Fibroblast of skin of back (primary cell): ENCODE measurements around the gene LMNTD2.

ENCODE experiments used
- DNase-seq: peaks from one replicate; pipeline ENCODE4 v3.0.0-alpha.2; 2013

The LMNTD2 gene

DNA sequence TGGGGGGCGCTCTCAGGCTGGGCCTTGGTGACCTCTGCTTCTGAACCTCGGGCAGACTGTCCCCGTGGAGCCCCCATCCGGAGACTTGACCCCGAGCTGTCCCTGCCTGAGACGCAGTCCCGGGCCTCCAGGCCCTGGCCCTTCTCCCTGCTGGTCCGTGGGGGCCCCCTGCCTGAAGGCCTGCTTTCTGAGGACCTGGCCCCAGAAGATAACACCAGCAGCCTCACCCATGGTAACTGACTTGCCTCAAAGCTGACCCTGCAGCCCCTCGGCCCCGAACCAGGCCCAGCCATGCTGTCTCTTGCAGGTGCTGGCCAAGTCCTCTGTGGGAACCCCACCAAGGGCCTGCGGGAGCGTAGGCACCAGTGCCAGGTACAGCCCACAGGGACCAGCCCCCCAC lies 8.9 kb downstream of the LMNTD2 start:
- DNase-seq: no peak

- DNase-seq: no peak
Observed at GRCh38 chr11:551131-551530, 9.4 kb downstream of the LMNTD2 start.

DNA sequence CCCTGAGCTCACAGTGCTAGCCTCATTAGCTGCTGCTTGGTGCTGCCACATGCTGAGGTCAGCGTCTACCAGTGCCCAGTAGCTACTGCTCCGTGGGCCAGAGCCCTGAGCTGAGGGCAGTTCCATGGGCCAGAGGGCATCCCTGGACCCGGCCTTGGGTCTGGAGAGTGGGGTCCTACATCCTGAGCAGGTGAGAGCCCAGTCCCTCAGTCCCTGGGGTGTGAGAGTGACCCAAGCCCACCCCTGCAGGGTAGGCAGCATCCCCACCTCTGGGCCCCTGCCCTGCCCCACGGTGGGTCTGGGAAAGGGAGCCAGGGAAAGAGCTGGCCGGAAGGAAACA lies 9.8 kb downstream of the LMNTD2 start:
- no peak for DNase-seq

GRCh38 chr11:550021-550745 lies 10.4 kb downstream of the LMNTD2 start:
- no peak for DNase-seq

- no peak for DNase-seq
Observed at GRCh38 chr11:548700-549603, 11.6 kb downstream of the LMNTD2 start.

GRCh38 chr11:545171-545570 lies 15.4 kb downstream of the LMNTD2 start:
- DNase-seq: no peak

GRCh38 chr11:544817-545166 lies 15.7 kb downstream of the LMNTD2 start:
- no peak for DNase-seq

DNA sequence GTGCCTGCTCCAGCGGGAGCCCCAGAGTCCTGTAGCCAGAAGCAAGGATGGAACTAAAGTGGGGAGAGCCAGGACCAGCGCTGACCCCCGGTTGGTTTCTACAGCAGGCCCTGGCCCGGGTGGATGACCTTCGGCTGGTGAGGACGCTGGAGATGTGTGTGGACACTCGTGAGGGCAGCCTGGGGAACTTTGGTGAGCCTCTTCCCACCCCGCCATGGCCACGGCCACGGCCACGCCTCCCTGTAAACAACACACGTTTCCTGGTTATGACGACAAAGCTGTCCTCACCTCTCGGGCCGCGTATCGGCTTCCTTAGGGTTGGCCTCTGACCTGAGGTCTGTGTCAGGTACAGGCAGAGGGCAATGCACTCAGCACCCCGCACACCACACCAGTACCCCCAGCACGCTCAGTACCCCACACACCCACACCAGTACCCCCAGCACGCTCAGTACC lies 19.1 kb downstream of the LMNTD2 start:
- no peak for DNase-seq

GRCh38 chr11:540583-541432 lies 19.7 kb downstream of the LMNTD2 start:
- no peak for DNase-seq

- no peak for DNase-seq
Observed at GRCh38 chr11:539971-540481, 20.5 kb downstream of the LMNTD2 start.

DNA sequence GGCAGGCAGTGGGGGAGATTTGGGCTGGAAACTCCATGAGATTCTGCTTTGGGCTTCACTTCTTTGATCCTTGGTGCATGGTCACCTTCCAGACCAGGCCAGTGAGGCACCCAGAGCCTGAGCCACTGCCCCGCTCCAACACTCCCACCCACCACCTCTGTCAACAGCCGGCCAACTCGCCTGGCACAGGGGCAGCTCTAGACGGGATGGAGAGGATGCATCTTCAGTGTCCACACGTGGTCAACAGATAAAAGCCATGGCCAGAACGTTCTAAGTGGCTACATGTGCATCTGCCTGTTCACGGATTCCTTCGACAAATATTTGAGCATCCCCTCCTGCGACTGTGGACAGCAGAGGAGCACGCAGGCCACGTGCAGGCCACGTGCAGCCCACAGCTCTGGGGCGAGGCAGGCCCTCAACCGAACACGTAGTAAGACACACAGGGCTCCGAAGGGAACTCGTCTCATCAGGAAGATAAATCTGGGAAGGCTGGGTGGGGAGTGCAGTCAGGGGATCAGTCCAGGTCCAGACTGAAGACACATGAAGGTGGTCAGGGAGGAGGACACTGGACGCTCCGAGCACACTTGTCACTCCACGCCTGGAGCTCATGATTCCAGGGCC lies 22.0 kb downstream of the LMNTD2 start:
- DNase-seq: no peak

- DNase-seq: no peak
Observed at GRCh38 chr11:537622-538430, 22.7 kb downstream of the LMNTD2 start.

GRCh38 chr11:536841-537621 lies 23.5 kb downstream of the LMNTD2 start, which contains the start of gene LRRC56:
Gene LRRC56 (plus strand): TSS chr11:537527. CDS start chr11:540685, 3,158 bp downstream.
- DNase-seq: peak; percentile 81

DNA sequence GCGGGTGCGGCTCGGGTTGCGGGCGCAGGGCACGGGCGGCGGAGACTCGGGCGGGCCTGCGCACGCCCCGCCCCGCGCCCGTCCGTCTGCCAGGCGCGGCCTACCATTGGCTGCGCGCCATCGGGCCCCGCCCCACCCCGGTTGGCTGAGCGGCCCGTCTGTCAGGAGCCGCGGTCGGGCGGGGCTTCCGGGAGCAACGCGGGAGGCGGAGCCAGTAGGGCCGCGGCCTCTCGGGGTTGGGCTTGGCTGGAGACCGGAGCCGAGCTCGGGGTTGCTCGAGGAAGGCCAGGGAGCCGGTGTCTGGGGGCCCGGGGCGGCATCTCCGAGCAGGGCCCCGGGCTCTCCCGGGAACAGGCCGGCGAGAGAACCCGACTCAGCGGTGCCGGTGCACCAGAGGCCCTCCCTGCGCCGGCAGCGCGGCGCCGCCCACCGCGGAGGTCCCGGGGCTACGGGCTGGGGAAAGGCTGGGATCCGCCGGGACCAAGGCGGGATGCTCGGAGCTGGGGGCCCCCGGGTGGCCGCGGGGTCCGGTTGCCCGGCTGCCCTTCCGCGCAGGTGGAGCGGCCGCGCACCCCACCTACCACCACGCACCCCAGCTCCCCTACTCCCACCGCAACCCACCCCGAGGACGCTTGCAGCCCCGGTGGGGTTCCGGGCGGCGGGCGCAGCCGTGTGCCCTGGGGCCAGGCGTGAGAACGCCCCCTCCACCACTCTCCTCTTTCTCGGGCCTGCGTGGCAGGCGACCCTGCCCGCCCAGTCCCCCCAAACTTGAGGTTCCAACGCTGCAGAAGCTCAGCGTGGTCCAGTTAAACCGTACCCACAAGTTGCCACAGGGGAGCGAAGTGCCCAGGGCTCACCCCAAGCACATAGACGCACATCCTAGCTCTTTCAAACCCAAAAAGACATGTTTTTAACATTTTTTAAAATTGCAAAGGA lies 24.8 kb downstream of the LMNTD2 start, which contains the start of gene HRAS:
HRAS (minus strand) TSS at position 58 of the 936 bp plus-strand sequence.
- DNase-seq: peak; percentile 92

DNA sequence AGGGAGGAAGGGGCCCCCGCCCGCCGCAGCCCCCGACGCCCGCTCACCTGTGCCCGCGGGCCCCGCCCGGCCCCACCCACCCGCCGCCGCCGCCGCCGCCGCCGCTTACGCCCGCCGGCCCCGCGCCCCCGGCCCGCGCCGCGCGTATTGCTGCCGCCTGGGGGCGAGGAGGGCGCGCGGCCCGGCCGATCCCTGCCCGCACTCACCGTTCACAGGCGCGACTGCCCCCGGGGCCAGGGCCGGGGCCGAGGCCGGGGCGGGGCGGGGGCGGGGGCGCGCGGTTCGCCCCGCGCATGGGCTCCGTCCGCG lies 25.4 kb downstream of the LMNTD2 start:
- DNase-seq: no peak

DNA sequence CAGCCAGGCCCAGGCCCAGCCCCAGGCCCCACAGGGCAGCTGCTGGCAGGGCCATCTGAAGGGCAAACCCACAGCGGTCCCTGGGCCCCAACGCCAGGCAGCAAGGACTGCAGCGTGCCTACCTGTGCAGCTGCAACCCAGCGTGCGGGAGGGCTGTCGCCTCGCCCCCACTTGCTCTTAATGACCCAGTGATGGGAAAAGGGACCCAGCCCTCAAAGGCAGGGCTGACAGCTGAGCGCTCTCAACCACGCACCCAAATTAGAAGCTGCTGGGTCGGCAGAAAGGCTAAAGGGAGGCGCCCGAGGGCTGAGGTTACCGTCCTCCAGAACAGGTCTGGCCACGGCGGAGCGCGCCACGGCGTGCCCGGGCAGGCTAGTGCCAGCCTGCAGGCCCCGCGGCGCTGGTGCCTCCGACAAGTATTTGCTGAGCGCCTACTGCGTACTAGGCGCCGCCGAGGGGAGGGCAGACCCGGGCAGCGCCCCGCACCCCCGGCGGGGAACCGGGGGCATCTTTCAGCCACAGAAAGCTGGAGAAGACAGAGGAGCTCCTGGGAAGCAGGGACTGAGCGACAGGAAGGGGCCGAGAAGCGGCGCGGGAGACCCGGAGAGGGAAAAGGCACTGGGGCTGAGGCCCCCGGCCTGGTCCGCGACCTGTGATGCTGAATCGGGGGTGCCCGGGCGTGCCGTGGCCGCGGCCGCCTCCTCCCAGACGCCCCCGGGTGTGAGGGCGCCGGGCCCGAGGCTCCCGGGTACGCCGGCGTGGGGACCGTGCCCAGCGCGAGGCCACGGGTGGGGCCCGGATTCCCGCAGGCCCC lies 25.9 kb downstream of the LMNTD2 start:
- no peak for DNase-seq

GRCh38 chr11:533586-534395 lies 26.7 kb downstream of the LMNTD2 start:
- no peak for DNase-seq
